HFFc6 (cell line): ENCODE results near the gene HIVEP2. TPM values are rescaled to one million over a fixed set of nuclear protein-coding genes. Genes with fewer than 3 reads are reported as not detected.

ENCODE experiments used
- DNase-seq: peaks from one replicate; pipeline ENCODE4 v3.0.0-alpha.2; 2018
- H3K27ac Mint-ChIP-seq: 2 replicates; pipeline ENCODE4 v1.8.0; 2020; ENCODE audit warnings: mild to moderate bottlenecking, mixed read lengths
- H3K27me3 Mint-ChIP-seq: 2 replicates; pipeline ENCODE4 v1.8.0; 2021; ENCODE audit warnings: mild to moderate bottlenecking, moderate library complexity, mixed read lengths; ENCODE audit not compliant: insufficient read depth
- H3K36me3 Mint-ChIP-seq: 2 replicates; pipeline ENCODE4 v1.8.0; 2021; ENCODE audit warnings: low read depth, mixed read lengths
- H3K4me1 Mint-ChIP-seq: 2 replicates; pipeline ENCODE4 v1.8.0; 2020; ENCODE audit warnings: low read depth, mixed read lengths
- H3K4me3 Mint-ChIP-seq: 2 replicates; pipeline ENCODE4 v1.8.0; 2020; ENCODE audit warnings: mild to moderate bottlenecking, moderate library complexity, mixed read lengths
- H3K9me3 Mint-ChIP-seq: 2 replicates; pipeline ENCODE4 v1.8.0; 2020; ENCODE audit warnings: mild to moderate bottlenecking, mixed read lengths
- CTCF ChIP-seq: fragments of 200-600 bp; sonication (generic); IDR thresholded peaks from 2 replicates; pipeline ENCODE4 v1.5.0; 2021; ENCODE audit warnings: antibody characterized with exemption, mild to moderate bottlenecking
- total RNA-seq, 6 experiments: library from RNA; stranded (reverse); fragmentation: NEBNext Ultra II Directional; extraction: Animal tissue kit (Norgen Biotek cat#: 25700); gene quantifications; 2 replicates in 1 of 6; 3 replicates in 5 of 6; pipeline ENCODE4 v1.2.3, GENCODE V29; 2021

Gene HIVEP2
- total RNA-seq, 6 experiments from 2014 or later: 14.0 to 19.5 (median 17.1) TPM

GRCh38 chr6:142705054-142705453, 239.9 kb downstream of the HIVEP2 start:
- H3K4me3 Mint-ChIP-seq: no peak overlapping the region
- no peak for DNase-seq
- TF ChIP-seq CTCF: no peak
- H3K4me1 Mint-ChIP-seq: no peaks in the 10 kb centered on the region
- H3K36me3 Mint-ChIP-seq: no peaks in the 10 kb centered on the region
- no peaks in the 10 kb centered on the region; the same call in 1 of the 2 replicates for H3K27me3 Mint-ChIP-seq
- H3K9me3 Mint-ChIP-seq: no peaks in the 10 kb centered on the region
- H3K27ac Mint-ChIP-seq: no peak overlapping the region

- H3K36me3 Mint-ChIP-seq: no peaks in the 10 kb centered on the region
Observed at GRCh38 chr6:142702501-142703460, 242.2 kb downstream of the HIVEP2 start.

More at GRCh38 chr6:142702501-142703460, 242.2 kb downstream of the HIVEP2 start:
- Mint-ChIP-seq H3K4me3 (no peak overlapping the region), H3K9me3 (no peaks in the 10 kb centered on the region), H3K27ac (no peak overlapping the region), H3K27me3 (no peaks in the 10 kb centered on the region), H3K4me1 (peaks cover 3% of the 10 kb centered on the region; the same call in 1 of the 2 replicates)
- DNase-seq: no peak
- no peak for TF ChIP-seq CTCF

Other genes starting within 250 kb of the HIVEP2 start
- gene AIG1, start 115.7 kb upstream of the HIVEP2 start, total RNA-seq: 10 to 100 TPM; 50.7 to 70.5 (median 52.5) TPM